Left colon (tissue), 2 donors: Measurements from ENCODE around the gene ARHGAP44. TPM values are rescaled to one million over a fixed set of nuclear protein-coding genes. Genes with fewer than 3 reads are reported as not detected.

Experiments
- ATAC-seq: fragments of 200-7000 bp; cut with Tn5 transposase; one replicate; pipeline ENCODE4 v1.9.1; 2020; ENCODE audit warnings: mild to moderate bottlenecking, moderate library complexity
- DNase-seq, 2 donors: peaks; one replicate each; pipeline ENCODE4 v3.0.0-alpha.2; 2020
- intact Hi-C, 2 donors: fragments of 100-400 bp; cut with DNase I in 1 of 2; cut with micrococcal nuclease in 1 of 2; formaldehyde crosslinking; loops; one replicate each; pipeline versions ENCODE4 v1.11.2 to v1.14.0; 2022; cut with DNase I, micrococcal nuclease
- microRNA-seq, 2 donors: library from miRNA; unstranded; fragments of <30 nt; microRNA quantifications; one replicate each; pipeline versions ENCODE4 v1.1.0 to v1.2.0, GENCODE V29; 2020
- total RNA-seq, 2 donors: library from RNA; stranded (reverse); fragmentation: NEBNext Ultra II Directional; extraction: Animal tissue kit (Norgen Biotek cat#: 25700); gene quantifications; one replicate each; pipeline ENCODE4 v1.2.1, GENCODE V29; 2021
- donor health status: DM: no; HTN: no; CAD: no.
- donor health status: DM: yes; HTN: yes; CAD: no.

ARHGAP44 gene
- total RNA-seq, 2 donors from 2014 or later = 44.4 to 71.1 TPM

DNA sequence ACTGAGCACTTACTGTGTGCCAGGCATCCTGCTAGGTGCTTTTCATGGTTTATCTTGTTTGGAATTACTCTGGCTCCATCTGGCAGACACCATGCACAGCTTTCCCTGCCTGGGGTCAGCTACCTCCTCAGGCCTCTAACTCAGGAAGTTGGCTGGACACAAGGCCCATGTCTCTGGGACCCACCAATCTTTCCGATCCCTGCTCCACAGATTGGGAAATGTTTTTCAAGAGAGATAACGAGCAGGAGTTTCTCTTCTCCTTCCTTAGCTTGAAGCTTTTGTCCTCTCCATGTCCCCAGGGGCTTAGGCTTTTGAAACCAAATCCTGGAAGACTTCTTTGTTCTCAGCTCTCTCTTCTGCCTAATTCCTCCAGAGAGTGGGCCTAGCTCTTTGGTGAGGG, 240.0 kb downstream of the ARHGAP44 start:
- ATAC-seq = no peak
- intact Hi-C loops = no loop called here
- no peak for DNase-seq

DNA sequence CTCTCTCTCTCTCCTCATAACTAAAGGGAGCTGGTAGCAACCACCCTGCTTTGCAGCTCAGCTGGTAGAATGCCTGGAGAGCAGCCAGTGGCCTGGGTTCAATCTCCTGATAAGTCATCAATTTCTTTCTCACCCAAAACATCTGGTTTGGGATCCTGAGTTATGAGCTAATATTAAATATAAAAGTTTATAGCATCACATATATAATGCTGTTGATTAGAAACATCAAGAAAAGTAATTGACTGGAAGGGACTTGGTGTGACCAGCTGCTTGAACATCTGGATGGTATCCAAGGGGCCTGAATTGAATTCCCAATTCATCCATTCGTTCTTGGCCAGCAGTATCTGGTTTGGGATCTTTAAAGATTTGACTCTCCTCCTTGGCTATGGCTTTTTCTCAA, 240.8 kb downstream of the ARHGAP44 start:
- DNase-seq (no peak), ATAC-seq (no peak)
- intact Hi-C loops = no loop called here

DNA sequence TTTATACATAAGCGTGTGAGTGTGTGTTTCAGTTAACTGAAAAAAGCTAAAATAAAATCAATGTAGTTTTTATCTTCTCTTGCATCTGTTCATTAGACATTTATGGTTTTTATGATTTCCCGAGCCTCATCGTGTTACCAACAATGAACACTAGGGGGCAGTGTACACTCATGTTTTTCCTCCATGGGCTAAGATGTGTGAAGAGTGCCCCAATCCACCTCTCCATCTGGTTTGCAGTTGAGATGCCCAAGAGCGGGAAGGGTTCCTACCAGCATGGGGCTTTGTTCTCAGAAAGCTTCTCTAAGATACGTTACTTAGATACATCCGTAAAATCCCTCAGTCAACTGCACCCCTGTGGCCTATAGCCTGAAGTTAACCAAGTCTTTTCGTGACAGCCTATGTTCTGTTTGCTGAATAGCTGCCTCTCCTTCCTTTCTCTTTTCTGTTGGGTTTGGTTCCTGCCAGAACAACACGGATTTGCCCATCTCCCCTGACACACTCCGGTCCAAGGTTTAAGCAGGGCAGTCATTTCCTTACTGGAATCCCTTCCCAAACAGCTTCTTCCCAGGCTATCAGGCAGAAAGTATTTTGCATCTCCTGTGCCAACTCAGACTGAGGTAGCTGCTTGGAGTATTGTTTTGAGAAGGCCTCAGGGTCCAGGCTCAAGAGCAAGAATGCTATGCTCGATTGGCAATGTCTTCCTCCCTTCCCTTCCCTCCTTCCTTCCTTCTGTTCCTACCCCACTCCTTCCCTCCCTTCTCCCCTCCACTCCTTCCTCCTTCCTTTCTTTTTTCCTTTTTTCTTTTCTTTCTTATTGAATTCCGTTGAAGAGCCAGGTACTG, 241.4 kb downstream of the ARHGAP44 start:
- DNase-seq (peak in 1 of 2 donors; percentile 30), ATAC-seq (peak; percentile 43)

DNA sequence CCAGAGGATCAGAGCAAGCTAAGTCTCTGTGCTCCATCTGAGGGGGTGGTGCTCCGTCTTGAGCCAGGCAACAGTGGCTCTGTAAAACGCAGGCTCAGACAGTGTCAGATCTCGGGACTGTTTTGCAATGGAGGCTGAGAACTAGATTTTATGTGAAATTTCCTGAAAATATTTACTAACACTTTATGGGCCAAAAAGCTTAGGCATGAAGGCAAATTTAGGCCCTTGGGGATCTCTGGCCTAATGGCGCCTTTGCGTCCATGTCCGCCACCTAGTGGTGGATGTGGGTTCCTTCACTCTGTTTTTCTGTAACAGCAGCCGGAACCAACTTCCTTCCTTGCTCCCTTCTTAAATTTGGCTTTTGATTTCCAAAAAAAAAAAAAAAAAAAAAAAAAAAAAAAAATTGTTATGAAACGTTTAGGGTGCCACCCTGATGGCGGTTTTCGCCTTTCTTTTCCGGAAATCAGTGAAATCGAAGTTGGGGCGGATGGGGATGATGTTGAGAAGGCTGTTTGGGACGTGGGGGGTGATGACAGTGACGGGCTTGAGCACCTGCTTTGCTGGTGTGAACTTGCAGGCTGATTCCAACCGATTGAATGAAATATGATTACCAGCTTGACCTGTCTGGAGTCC, 242.5 kb downstream of the ARHGAP44 start:
- DNase-seq = peak in 1 of 2 donors; percentile 49
- intact Hi-C loops = no loop called here

More for the DNA sequence above, 241.4 kb downstream of the ARHGAP44 start:
- intact Hi-C loops = no loop called here

DNA sequence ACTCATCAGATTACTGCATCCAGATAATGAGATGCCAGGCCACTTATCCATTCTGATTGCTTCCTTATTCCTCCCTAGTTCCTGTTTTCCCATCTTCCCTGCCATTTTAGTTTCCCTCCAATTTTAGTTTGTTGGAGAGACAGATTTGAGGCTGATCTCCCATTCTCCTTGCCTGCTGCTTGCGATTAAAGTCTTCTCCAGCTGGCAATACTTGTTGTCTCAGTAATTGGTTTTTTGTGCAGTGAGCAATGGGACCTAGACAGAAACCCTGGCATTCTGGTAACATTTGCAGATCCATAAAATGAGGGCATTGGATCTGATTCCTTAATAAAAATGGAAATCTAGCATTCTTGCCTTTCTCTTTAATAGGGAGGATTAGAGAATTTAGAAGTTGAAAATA, 246.1 kb downstream of the ARHGAP44 start:
- DNase-seq (no peak), ATAC-seq (no peak)
- intact Hi-C loops = no loop called here

More for the DNA sequence above, 242.5 kb downstream of the ARHGAP44 start:
- peak; percentile 71 for ATAC-seq

DNA sequence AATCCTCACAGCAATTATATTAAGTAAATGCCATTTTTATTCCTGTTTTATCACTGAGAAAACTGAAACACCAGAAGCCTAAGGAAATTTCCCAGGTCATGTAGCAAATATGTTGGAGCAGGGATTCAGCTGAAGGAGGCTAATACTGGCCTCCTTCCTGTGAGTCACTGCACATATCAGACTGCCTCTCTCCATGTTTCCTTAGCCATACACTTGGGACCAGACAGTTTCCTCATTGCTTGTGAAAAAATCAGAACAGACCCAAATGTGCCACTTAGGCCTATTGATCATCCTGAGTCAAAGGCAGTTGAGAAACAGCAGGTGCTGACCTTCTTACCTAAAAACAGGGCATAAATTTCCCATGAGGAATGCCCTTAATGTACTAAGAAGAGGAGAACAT, 247.5 kb downstream of the ARHGAP44 start:
- ATAC-seq = no peak
- intact Hi-C loops = no loop called here
- DNase-seq = no peak

DNA sequence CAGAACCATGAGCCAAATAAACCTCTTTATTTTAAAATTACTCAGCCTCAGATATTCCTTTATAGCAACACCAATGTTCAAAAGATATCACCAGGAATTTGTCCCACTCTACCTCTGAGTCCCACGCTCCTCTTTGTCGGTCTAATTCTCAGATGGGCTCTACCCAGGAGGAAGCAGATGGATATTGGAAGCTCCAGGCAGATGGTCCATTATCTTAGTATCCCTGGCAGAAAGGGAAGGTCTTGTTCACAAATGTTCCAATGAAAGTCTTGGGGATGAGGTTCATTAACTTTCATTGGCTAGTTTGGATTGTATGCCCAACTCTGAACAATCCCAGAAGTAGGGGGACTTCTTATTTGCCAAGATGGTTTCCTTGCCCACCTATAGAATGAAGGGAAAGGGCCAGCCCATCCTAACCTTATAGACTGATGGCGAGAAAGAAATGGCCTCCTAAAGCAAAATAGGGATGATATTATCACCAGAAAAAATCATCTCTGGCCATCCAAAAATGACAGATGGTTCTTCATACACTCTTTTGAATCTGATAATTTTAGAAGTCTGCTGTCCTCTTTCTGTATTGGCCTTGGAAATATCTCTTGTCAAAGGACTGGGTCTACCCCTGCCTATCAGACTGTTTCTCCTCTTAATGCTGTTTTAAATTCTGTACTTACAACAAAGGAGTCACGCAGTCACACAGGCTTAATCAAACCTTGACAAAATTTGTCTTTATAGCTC, 249.8 kb downstream of the ARHGAP44 start:
- intact Hi-C loops = no loop called here

More for the DNA sequence above, 249.8 kb downstream of the ARHGAP44 start:
- ATAC-seq (no peak), DNase-seq (no peak)

Small RNAs within 50 kb of the gene (microRNA-seq; reads per million reads assigned to microRNA genes)
- 0 reads per million in 2 donors for gene MIR1269B

Other genes with a start within 250 kb of the ARHGAP44 start
- 10 to 100 TPM in 1 of 2 donors, 1 to 10 TPM in 1; 2.1 to 18.2 TPM for gene MYOCD, start 123.6 kb upstream of the ARHGAP44 start, total RNA-seq
- gene ELAC2, start 228.5 kb downstream of the ARHGAP44 start, total RNA-seq = 10 to 100 TPM; 39.9 to 48.4 TPM